CD14-positive monocyte (primary cell): ENCODE measurements around the gene MFN2. TPM values are rescaled to one million over a fixed set of nuclear protein-coding genes. Genes with fewer than 3 reads are reported as not detected.

ENCODE experiments used
- DNase-seq, 3 donors: peaks; one replicate each; pipeline ENCODE4 v3.0.0-alpha.2; 2011 to 2022
- H2AFZ ChIP-seq: 2 replicates; pipeline ENCODE4 v1.6.0; 2012; ENCODE audit warnings: mild to moderate bottlenecking, low read depth, low read length, inconsistent platforms; ENCODE audit not compliant: insufficient read depth, poor library complexity, severe bottlenecking
- H3K27ac ChIP-seq, 2 donors: 1 replicate in 1 of 2; 2 replicates in 1 of 2; pipeline ENCODE4 v1.5.1; 2012 to 2013; ENCODE audit warnings: low read length in 2 of 2, control low read depth in 1 of 2, inconsistent platforms in 1 of 2, low read depth in 1 of 2, mild to moderate bottlenecking in 1 of 2
- H3K27me3 ChIP-seq, 2 donors: one replicate each; pipeline versions ENCODE4 v1.6.0 to v1.6.1; 2011 to 2013; ENCODE audit warnings: low read length in 2 of 2; ENCODE audit not compliant: control insufficient read depth in 2 of 2, insufficient read depth in 2 of 2
- H3K36me3 ChIP-seq, 2 donors: replicated peaks in 1 of 2; 1 replicate in 1 of 2; 2 replicates in 1 of 2; pipeline versions ENCODE4 v1.5.1 to v1.6.1; 2012 to 2013; ENCODE audit warnings: low read length in 2 of 2, control low read depth in 1 of 2, inconsistent platforms in 1 of 2, mild to moderate bottlenecking in 1 of 2; ENCODE audit not compliant: insufficient read depth in 2 of 2, control insufficient read depth in 1 of 2
- H3K4me1 ChIP-seq, 2 donors: 1 replicate in 1 of 2; 2 replicates in 1 of 2; pipeline versions ENCODE4 v1.5.1 to v1.6.1; 2012 to 2013; ENCODE audit warnings: low read length in 2 of 2, control low read depth in 1 of 2, inconsistent platforms in 1 of 2, mild to moderate bottlenecking in 1 of 2, moderate library complexity in 1 of 2; ENCODE audit not compliant: insufficient read depth in 2 of 2, control insufficient read depth in 1 of 2
- H3K4me2 ChIP-seq: replicated peaks from 2 replicates; pipeline ENCODE3; 2012; ENCODE audit warnings: low read length, moderate library complexity, mild to moderate bottlenecking; ENCODE audit not compliant: poor library complexity, severe bottlenecking; ENCODE audit errors: extremely low read depth
- H3K4me3 ChIP-seq, 3 experiments: fragments of 200-600 bp in 1 of 3; sonication (generic) in 1 of 3; replicated peaks in 1 of 3; 1 replicate in 2 of 3; 2 replicates in 1 of 3; pipeline ENCODE4 v1.5.1; 2011 to 2013; ENCODE audit warnings: low read length in 3 of 3, mild to moderate bottlenecking in 3 of 3, control low read depth in 2 of 3, low read depth in 2 of 3, inconsistent platforms in 1 of 3, moderate library complexity in 1 of 3
- H3K79me2 ChIP-seq: 2 replicates; pipeline ENCODE4 v1.6.0; 2012; ENCODE audit warnings: mild to moderate bottlenecking, control low read depth, inconsistent platforms, low read length, moderate library complexity; ENCODE audit not compliant: insufficient read depth
- H3K9ac ChIP-seq: 2 replicates; pipeline ENCODE4 v1.6.0; 2017; ENCODE audit warnings: low read length, mild to moderate bottlenecking; ENCODE audit not compliant: insufficient read depth, poor library complexity, severe bottlenecking
- H3K9me3 ChIP-seq, 2 donors: replicated peaks in 1 of 2; 1 replicate in 1 of 2; 2 replicates in 1 of 2; pipeline versions ENCODE4 v1.5.1 to v1.6.1; 2012 to 2013; ENCODE audit warnings: low read length in 2 of 2, control low read depth in 1 of 2; ENCODE audit not compliant: control insufficient read depth in 1 of 2, insufficient read depth in 1 of 2
- H4K20me1 ChIP-seq: 2 replicates; pipeline ENCODE4 v1.6.0; 2012; ENCODE audit warnings: mild to moderate bottlenecking, low read length, control low read depth, moderate library complexity; ENCODE audit not compliant: insufficient read depth
- H3K27ac Mint-ChIP-seq, 7 donors: one replicate each; pipeline ENCODE4 v1.8.0; 2020; ENCODE audit warnings: mild to moderate bottlenecking in 7 of 7, mixed read lengths in 7 of 7, moderate library complexity in 6 of 7, inconsistent platforms in 2 of 7
- H3K27me3 Mint-ChIP-seq, 3 donors: one replicate each; pipeline ENCODE4 v1.8.0; 2021 to 2022; ENCODE audit warnings: low read depth in 3 of 3, mild to moderate bottlenecking in 3 of 3, mixed read lengths in 3 of 3, moderate library complexity in 3 of 3, inconsistent platforms in 1 of 3
- H3K36me3 Mint-ChIP-seq, 2 donors: one replicate each; pipeline ENCODE4 v1.8.0; 2020; ENCODE audit warnings: mixed read lengths in 2 of 2, inconsistent platforms in 1 of 2, mild to moderate bottlenecking in 1 of 2
- H3K4me1 Mint-ChIP-seq: one replicate; pipeline ENCODE4 v1.8.0; 2020; ENCODE audit warnings: mild to moderate bottlenecking, mixed read lengths
- H3K4me3 Mint-ChIP-seq, 2 donors: one replicate each; pipeline ENCODE4 v1.8.0; 2020; ENCODE audit warnings: mild to moderate bottlenecking in 2 of 2, mixed read lengths in 2 of 2, moderate library complexity in 1 of 2
- H3K9me3 Mint-ChIP-seq, 7 donors: one replicate each; pipeline ENCODE4 v1.8.0; 2020 to 2022; ENCODE audit warnings: mixed read lengths in 7 of 7, mild to moderate bottlenecking in 6 of 7, moderate library complexity in 6 of 7, inconsistent platforms in 2 of 7
- CTCF ChIP-seq: fragments of 200-600 bp; IDR thresholded peaks from one replicate; pipeline ENCODE4 v1.8.0; 2022; ENCODE audit warnings: antibody characterized with exemption, mild to moderate bottlenecking
- WGBS: methylation state at CpG from one replicate; pipeline ENCODE4 v1.1.5; 2013; ENCODE audit warnings: missing lambda C conversion rate; ENCODE audit not compliant: insufficient coverage; 5-methylcytosine and 5-hydroxymethylcytosine counted together
- intact Hi-C, 2 donors: fragments of 100-400 bp; cut with micrococcal nuclease; formaldehyde crosslinking; loops; one replicate each; pipeline versions ENCODE4 v1.15.0 to v1.15.1; 2023
- polyA plus RNA-seq, 3 donors: library from polyadenylated mRNA; depleted of rRNA in 1 of 3; unstranded in 2 of 3; stranded (reverse) in 1 of 3; fragments of 300-500 nt in 2 of 3; fragments of >200 nt in 1 of 3; fragmentation: Illumina TruSeq in 2 of 3; gene quantifications; 1 replicate in 2 of 3; 2 replicates in 1 of 3; pipeline ENCODE4 v1.2.3, GENCODE V29; 2012 to 2021

Gene MFN2
- polyA plus RNA-seq, 3 donors = 26.3 to 35.8 (median 30.3) TPM

GRCh38 chr1:12052997-12053686 lies 72.9 kb downstream of the MFN2 start:
- H3K27ac ChIP-seq = no peak overlapping the region
- no peaks in the 10 kb centered on the region for H3K36me3 Mint-ChIP-seq
- no peak overlapping the region for H3K4me3 ChIP-seq
- H3K4me2 ChIP-seq = no peak overlapping the region
- no peaks in the 10 kb centered on the region for H3K27me3 ChIP-seq
- H4K20me1 ChIP-seq = no peaks in the 10 kb centered on the region
- 91% methylated on average over 12 of the region's 14 CpGs for WGBS
- no peaks in the 10 kb centered on the region for H3K36me3 ChIP-seq
- peaks cover 12% of the 10 kb centered on the region for H3K4me1 Mint-ChIP-seq
- peaks cover 5 to 10% of the 10 kb centered on the region in 2 donors for H3K4me1 ChIP-seq
- no peak overlapping the region for H3K27ac Mint-ChIP-seq
- DNase-seq = no peak
- H3K9ac ChIP-seq = no peak overlapping the region
- H3K9me3 ChIP-seq = no peaks in the 10 kb centered on the region
- TF ChIP-seq CTCF = no peak
- H2AFZ ChIP-seq = no peak overlapping the region
- no peak overlapping the region for H3K4me3 Mint-ChIP-seq
- peaks cover 0 to 2% (median 0%) of the 10 kb centered on the region in 7 donors for H3K9me3 Mint-ChIP-seq
- intact Hi-C loops = no loop called here
- H3K27me3 Mint-ChIP-seq = peaks cover 3 to 5% (median 3%) of the 10 kb centered on the region in 3 donors
- no peaks in the 10 kb centered on the region for H3K79me2 ChIP-seq

- no peak overlapping the region for H3K4me2 ChIP-seq
- H3K9me3 ChIP-seq = no peaks in the 10 kb centered on the region
- no peaks in the 10 kb centered on the region for H4K20me1 ChIP-seq
- Mint-ChIP-seq H3K4me3 (no peak overlapping the region), H3K27me3 (peaks cover 0 to 8% (median 3%) of the 10 kb centered on the region in 3 donors), H3K36me3 (no peaks in the 10 kb centered on the region), H3K9me3 (peaks cover 0 to 4% (median 0%) of the 10 kb centered on the region in 7 donors), H3K4me1 (peaks cover 12% of the 10 kb centered on the region), H3K27ac (no peak overlapping the region)
- H3K27me3 ChIP-seq = no peaks in the 10 kb centered on the region
- H3K4me1 ChIP-seq = peaks cover 5 to 10% of the 10 kb centered on the region in 2 donors
- no peaks in the 10 kb centered on the region for H3K79me2 ChIP-seq
- no peak overlapping the region for H3K4me3 ChIP-seq
- 87% methylated on average over 8 of the region's 13 CpGs for WGBS
- DNase-seq = no peak
- intact Hi-C loops = no loop called here
- H3K27ac ChIP-seq = no peak overlapping the region
- H3K9ac ChIP-seq = no peak overlapping the region
- no peak for TF ChIP-seq CTCF
- no peaks in the 10 kb centered on the region for H3K36me3 ChIP-seq
- no peak overlapping the region for H2AFZ ChIP-seq
Measured at GRCh38 chr1:12053752-12054548, 73.7 kb downstream of the MFN2 start.
